ENCODE data around the gene LARP4B. TPM values are rescaled to one million over a fixed set of nuclear protein-coding genes. Genes with fewer than 3 reads are reported as not detected.

LARP4B gene
- polyA plus RNA-seq, 1 donor (not counting 4 experiments of a cell fraction or from before 2014, with no cell fraction given): 39.4 TPM

DNA sequence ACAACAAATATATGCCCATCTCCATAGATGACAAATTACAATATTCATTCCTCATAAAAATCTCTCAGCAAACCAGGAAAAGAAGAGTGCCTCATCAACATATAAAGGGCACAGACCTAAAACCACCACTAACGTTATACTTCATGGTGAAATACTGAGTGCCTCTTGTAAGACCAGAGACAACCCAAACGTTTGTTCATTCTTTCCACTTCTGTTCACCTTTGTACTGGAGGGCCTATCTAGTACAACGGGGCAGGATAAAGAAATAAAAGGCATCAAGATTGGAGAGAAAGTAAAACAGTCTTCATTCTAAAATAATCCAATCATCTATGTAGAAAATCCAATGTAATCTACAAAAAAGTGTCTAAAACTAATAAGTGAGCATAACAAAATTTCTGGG is 79.1 kb downstream of the LARP4B start:
- Histone ChIP-seq H3K9me3 (ENCODE audit: control insufficient read depth, low read depth, low read length) (no peaks in the 10 kb centered on the region), H3K79me2 (ENCODE audit: control insufficient read depth, insufficient read depth, low read length) (peaks cover 82% of the 10 kb centered on the region), H3K4me1 (ENCODE audit: control insufficient read depth, extremely low read depth, insufficient read depth, low read length) (no peaks in the 10 kb centered on the region), H3K4me2 (ENCODE audit: control insufficient read depth, extremely low read depth, insufficient read depth, low read depth, low read length) (no peak overlapping the region), H4K20me1 (ENCODE audit: control insufficient read depth, extremely low read depth, insufficient read depth, low read length) (peaks cover 11% of the 10 kb centered on the region), H2AFZ (ENCODE audit: control insufficient read depth, low read length) (no peak overlapping the region), H3K27ac (ENCODE audit: control insufficient read depth, insufficient read depth, low read length) (no peak overlapping the region), H3K36me3 (ENCODE audit: control insufficient read depth in 2 of 2, extremely low read depth in 1 of 2, insufficient read depth in 2 of 2, low read length in 2 of 2) (peaks cover 11 to 14% of the 10 kb centered on the region in 2 experiments), H3K27me3 (ENCODE audit: control insufficient read depth, extremely low read depth, insufficient read depth, low read length) (no peaks in the 10 kb centered on the region), H3K9me1 (ENCODE audit: control insufficient read depth, extremely low read depth, insufficient read depth, low read length) (no peaks in the 10 kb centered on the region), H3K9ac (ENCODE audit: control insufficient read depth, extremely low read depth, insufficient read depth, low read length) (no peak overlapping the region), H3K4me3 (ENCODE audit: control insufficient read depth in 2 of 3, extremely low read depth in 1 of 3, insufficient read depth in 2 of 3, low read depth in 1 of 3, low read length in 3 of 3) (no peak overlapping the region)
- DNase-seq (ENCODE audit: low read depth, low spot score): no peak
- dilution Hi-C loops (cut with MboI; ENCODE audit: extremely low pct_ligation_motif_present, low sequenced_read_pairs): no loop called here
- TF ChIP-seq EZH2 (IDR thresholded peaks at IDR 0.05; ENCODE audit: low read length): no peak
- TF ChIP-seq, protein P1, sequence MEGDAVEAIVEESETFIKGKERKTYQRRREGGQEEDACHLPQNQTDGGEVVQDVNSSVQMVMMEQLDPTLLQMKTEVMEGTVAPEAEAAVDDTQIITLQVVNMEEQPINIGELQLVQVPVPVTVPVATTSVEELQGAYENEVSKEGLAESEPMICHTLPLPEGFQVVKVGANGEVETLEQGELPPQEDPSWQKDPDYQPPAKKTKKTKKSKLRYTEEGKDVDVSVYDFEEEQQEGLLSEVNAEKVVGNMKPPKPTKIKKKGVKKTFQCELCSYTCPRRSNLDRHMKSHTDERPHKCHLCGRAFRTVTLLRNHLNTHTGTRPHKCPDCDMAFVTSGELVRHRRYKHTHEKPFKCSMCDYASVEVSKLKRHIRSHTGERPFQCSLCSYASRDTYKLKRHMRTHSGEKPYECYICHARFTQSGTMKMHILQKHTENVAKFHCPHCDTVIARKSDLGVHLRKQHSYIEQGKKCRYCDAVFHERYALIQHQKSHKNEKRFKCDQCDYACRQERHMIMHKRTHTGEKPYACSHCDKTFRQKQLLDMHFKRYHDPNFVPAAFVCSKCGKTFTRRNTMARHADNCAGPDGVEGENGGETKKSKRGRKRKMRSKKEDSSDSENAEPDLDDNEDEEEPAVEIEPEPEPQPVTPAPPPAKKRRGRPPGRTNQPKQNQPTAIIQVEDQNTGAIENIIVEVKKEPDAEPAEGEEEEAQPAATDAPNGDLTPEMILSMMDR (optimal IDR thresholded peaks at IDR 0.05 in 1 of 3, IDR thresholded peaks at IDR 0.05 in 1 of 3, conservative IDR thresholded peaks at IDR 0.05 in 1 of 3; ENCODE audit: extremely low read depth in 1 of 3, insufficient read depth in 2 of 3, low read length in 3 of 3): no peak
- FAIRE-seq: no peak

GRCh38 chr10:851901-852300 is 79.6 kb downstream of the LARP4B start:
- Histone ChIP-seq H3K4me1 (ENCODE audit: control insufficient read depth, extremely low read depth, insufficient read depth, low read length) (no peaks in the 10 kb centered on the region), H3K9ac (ENCODE audit: control insufficient read depth, extremely low read depth, insufficient read depth, low read length) (no peak overlapping the region), H3K27ac (ENCODE audit: control insufficient read depth, insufficient read depth, low read length) (no peak overlapping the region), H3K4me2 (ENCODE audit: control insufficient read depth, extremely low read depth, insufficient read depth, low read depth, low read length) (no peak overlapping the region), H3K9me3 (ENCODE audit: control insufficient read depth, low read depth, low read length) (no peaks in the 10 kb centered on the region), H4K20me1 (ENCODE audit: control insufficient read depth, extremely low read depth, insufficient read depth, low read length) (peaks cover 11% of the 10 kb centered on the region), H3K36me3 (ENCODE audit: control insufficient read depth in 2 of 2, extremely low read depth in 1 of 2, insufficient read depth in 2 of 2, low read length in 2 of 2) (peaks cover 12 to 17% of the 10 kb centered on the region in 2 experiments), H3K4me3 (ENCODE audit: control insufficient read depth in 2 of 3, extremely low read depth in 1 of 3, insufficient read depth in 2 of 3, low read depth in 1 of 3, low read length in 3 of 3) (no peak overlapping the region), H3K27me3 (ENCODE audit: control insufficient read depth, extremely low read depth, insufficient read depth, low read length) (no peaks in the 10 kb centered on the region), H2AFZ (ENCODE audit: control insufficient read depth, low read length) (no peak overlapping the region), H3K9me1 (ENCODE audit: control insufficient read depth, extremely low read depth, insufficient read depth, low read length) (no peaks in the 10 kb centered on the region), H3K79me2 (ENCODE audit: control insufficient read depth, insufficient read depth, low read length) (peaks cover 82% of the 10 kb centered on the region)
- dilution Hi-C loops (cut with MboI; ENCODE audit: extremely low pct_ligation_motif_present, low sequenced_read_pairs): no loop called here
- DNase-seq (ENCODE audit: low read depth, low spot score) (no peak), FAIRE-seq (no peak)
- no peak for TF ChIP-seq EZH2 (IDR thresholded peaks at IDR 0.05; ENCODE audit: low read length)
- TF ChIP-seq, protein P1 (optimal IDR thresholded peaks at IDR 0.05 in 1 of 3, IDR thresholded peaks at IDR 0.05 in 1 of 3, conservative IDR thresholded peaks at IDR 0.05 in 1 of 3; ENCODE audit: extremely low read depth in 1 of 3, insufficient read depth in 2 of 3, low read length in 3 of 3): no peak
